Activated CD4-positive, CD25-positive, alpha-beta regulatory T cell (primary cell): ENCODE results near the gene KBTBD4.
"Not testable (repeated sequence)": the region's sequence is repeated elsewhere in the genome, so short reads cannot be mapped to it uniquely, and the experiment has no call there.

ENCODE experiments used
- DNase-seq, 4 experiments: peaks; one replicate each; lab custom pipeline; 2025; lab: John Stamatoyannopoulos, UW

KBTBD4 gene

GRCh38 chr11:47526032-47526431 is 52.7 kb downstream of the KBTBD4 start:
- DNase-seq, result not testable (repeated sequence)

GRCh38 chr11:47524291-47524874 is 54.4 kb downstream of the KBTBD4 start:
- DNase-seq, result no peak

- DNase-seq, result no peak
Measured at GRCh38 chr11:47523490-47524225, 55.1 kb downstream of the KBTBD4 start.
